Hepatocyte (in vitro differentiated cells): ENCODE measurements around the gene KDM4C.
"Not testable (repeated sequence)": the region's sequence is repeated elsewhere in the genome, so short reads cannot be mapped to it uniquely, and the experiment has no call there.

Experiments used
- CTCF ChIP-seq: fragments of 200-600 bp; sonication (generic); IDR thresholded peaks from 2 replicates; pipeline ENCODE4 v1.5.1; 2016; ENCODE audit warnings: antibody characterized with exemption, mild to moderate bottlenecking; ENCODE audit not compliant: poor library complexity
- EZH2 ChIP-seq: fragments of 200-600 bp; sonication (generic); IDR thresholded peaks from 2 replicates; pipeline ENCODE4 v1.6.1; 2016; ENCODE audit warnings: antibody characterized with exemption, mild to moderate bottlenecking, borderline replicate concordance
- EZH2phosphoT487 ChIP-seq: fragments of 200-600 bp; sonication (generic); IDR thresholded peaks from one replicate; pipeline ENCODE4 v1.6.1; 2018; ENCODE audit warnings: antibody characterized with exemption, mild to moderate bottlenecking, low read depth, moderate library complexity; ENCODE audit not compliant: unreplicated experiment, severe bottlenecking

GRCh38 chr9:6715153-6715754 is 42.5 kb upstream of the KDM4C start:
- TF ChIP-seq EZH2, CTCF, EZH2phosphoT487: not testable (repeated sequence)
